ENCODE measurements around the gene TBC1D8.

GRCh38 chr2:101152272-101153076, 1.3 kb upstream of the TBC1D8 start:
- TF ChIP-seq EZH2 (conservative IDR thresholded peaks at IDR 0.05; ENCODE audit: low read depth, low read length) (no peak), CBX2 (IDR thresholded peaks at IDR 0.05; ENCODE audit: low read depth, low read length) (no peak), CBX2 (CRISPR knock-in tag; IDR thresholded peaks at IDR 0.05; ENCODE audit: low read depth) (no peak), SAP130 (CRISPR knock-in tag; IDR thresholded peaks at IDR 0.05; ENCODE audit: low read depth) (peak; percentile 95), EP300 (IDR thresholded peaks at IDR 0.05; ENCODE audit: low read depth in 2 of 2, low read length in 2 of 2) (0 out of 4 replicates have a peak, but pooled peaks of 1 of the 2 experiments have one; percentile 7), EP300 (CRISPR knock-in tag; IDR thresholded peaks at IDR 0.05; ENCODE audit: borderline replicate concordance) (no peak), LRRFIP1 (CRISPR knock-in tag; conservative IDR thresholded peaks at IDR 0.05) (no peak), FOSL1 (CRISPR knock-in tag; IDR thresholded peaks at IDR 0.05; ENCODE audit: borderline replicate concordance) (no peak), ZFP90 (CRISPR knock-in tag; IDR thresholded peaks at IDR 0.05; ENCODE audit: borderline replicate concordance) (0 out of 2 replicates have a peak, but pooled peaks have one; percentile 54), ZBTB37 (CRISPR knock-in tag; IDR thresholded peaks at IDR 0.05) (no peak), ZNF10 (CRISPR knock-in tag; IDR thresholded peaks at IDR 0.05; ENCODE audit: borderline replicate concordance, low read depth) (no peak)
- TF ChIP-seq, protein P1, sequence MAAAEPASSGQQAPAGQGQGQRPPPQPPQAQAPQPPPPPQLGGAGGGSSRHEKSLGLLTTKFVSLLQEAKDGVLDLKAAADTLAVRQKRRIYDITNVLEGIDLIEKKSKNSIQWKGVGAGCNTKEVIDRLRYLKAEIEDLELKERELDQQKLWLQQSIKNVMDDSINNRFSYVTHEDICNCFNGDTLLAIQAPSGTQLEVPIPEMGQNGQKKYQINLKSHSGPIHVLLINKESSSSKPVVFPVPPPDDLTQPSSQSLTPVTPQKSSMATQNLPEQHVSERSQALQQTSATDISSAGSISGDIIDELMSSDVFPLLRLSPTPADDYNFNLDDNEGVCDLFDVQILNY (CRISPR knock-in tag; conservative IDR thresholded peaks at IDR 0.05) = no peak
- TF ChIP-seq, protein P2, sequence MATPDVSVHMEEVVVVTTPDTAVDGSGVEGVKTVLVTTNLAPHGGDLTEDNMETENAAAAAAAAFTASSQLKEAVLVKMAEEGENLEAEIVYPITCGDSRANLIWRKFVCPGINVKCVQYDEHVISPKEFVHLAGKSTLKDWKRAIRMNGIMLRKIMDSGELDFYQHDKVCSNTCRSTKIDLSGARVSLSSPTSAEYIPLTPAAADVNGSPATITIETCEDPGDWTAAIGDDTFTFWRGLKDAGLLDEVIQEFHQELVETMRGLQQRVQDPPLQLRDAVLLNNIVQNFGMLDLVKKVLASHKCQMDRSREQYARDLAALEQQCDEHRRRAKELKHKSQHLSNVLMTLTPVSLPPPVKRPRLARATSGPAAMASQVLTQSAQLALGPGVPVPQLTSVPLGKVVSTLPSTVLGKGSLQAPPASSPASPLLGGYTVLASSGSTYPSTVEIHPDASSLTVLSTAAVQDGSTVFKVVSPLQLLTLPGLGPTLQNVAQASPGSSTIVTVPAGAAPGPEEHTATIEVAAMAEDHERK (CRISPR knock-in tag; IDR thresholded peaks at IDR 0.05; ENCODE audit: low read depth) = no peak

All from HepG2 (cell line).